Stimulated activated CD8-positive, alpha-beta memory T cell treated with anti-CD3 and anti-CD28 coated beads, Interleukin-2, amount 100 ng/mL, for 1 hour (primary cell): Measurements from ENCODE around the gene UGT2B28.
"Not testable (repeated sequence)": the region's sequence is repeated elsewhere in the genome, so short reads cannot be mapped to it uniquely, and the experiment has no call there.

Experiments
- DNase-seq, 2 donors: peaks; one replicate each; pipeline ENCODE4 v3.0.0-alpha.2; 2020; ENCODE audit warnings: low read depth in 2 of 2

The UGT2B28 gene

GRCh38 chr4:69280081-69280480 lies at the start of gene UGT2B28:
Gene UGT2B28, plus strand, starts transcription at chr4:69280475. Its CDS starts 26 bp downstream, at chr4:69280501.
- DNase-seq, result not testable (repeated sequence)

DNA sequence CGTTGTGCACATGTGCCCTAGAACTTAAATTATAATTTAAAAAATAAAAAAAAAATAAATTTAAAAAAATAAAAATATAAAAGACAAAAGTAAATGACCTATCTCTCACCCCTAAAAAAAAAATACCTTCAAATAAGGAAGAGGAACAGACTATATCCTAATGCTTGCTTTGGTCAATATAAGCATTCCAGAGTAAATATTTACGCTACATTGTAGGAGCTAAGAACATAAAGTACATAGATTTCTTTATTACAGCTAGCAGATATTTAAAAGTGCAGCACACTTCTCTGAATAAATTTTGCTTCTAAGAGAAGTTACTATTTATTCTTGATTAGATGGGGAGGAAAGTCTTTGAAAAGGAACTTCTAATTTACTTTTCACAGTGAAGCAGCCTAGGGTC lies 41.2 kb upstream of the UGT2B28 start:
- DNase-seq, result no peak

DNA sequence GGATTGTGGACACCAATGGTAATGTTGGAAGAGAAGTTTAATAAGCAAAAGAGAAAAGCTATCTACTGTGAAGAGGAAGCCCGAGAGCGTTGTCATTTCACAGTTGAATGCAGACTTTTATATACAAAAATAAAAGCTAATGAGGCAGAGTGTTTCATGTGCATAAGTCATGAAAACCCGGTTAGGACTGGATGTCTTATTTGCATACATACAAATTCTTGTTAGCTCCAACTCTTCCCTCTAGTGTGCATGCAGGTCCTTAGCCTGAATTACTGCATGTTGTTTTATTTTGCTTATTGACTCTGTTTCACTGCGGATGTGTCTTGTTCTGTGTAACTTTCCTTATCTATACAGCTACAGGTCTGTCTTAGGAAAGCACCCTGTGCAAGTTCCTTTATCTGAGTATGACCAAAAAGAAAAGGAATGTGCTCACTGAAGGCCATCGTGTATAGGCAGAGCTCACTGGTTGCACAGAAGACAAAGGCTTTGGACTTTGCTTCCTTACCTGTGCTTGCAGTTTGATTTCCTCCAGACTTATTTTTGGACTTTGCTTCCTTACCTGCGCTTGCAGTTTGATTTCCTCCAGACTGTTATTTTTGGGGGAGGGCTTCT lies 40.6 kb upstream of the UGT2B28 start:
- DNase-seq, result no peak

- DNase-seq, result not testable (repeated sequence)
Measured at GRCh38 chr4:69240787-69241186, 39.5 kb upstream of the UGT2B28 start.

DNA sequence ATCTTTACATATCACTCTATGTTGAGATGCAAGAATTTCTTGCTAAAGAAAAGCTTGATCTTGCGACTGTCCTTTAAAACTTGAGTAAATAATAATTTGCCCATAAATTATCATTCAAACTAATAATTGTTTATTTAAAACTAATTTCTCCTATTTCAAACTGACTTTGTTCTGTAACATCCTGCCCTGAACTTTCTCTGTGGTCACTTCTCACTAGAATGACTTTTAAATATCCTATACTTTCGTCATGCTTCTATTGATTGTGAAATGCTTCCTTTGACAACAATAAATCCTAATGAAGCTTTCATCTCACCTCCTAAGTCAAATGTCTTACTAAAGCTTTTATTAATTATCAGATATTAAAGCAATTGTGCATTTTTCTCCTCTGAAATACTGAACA lies 38.5 kb upstream of the UGT2B28 start:
- DNase-seq, result not testable (repeated sequence)

DNA sequence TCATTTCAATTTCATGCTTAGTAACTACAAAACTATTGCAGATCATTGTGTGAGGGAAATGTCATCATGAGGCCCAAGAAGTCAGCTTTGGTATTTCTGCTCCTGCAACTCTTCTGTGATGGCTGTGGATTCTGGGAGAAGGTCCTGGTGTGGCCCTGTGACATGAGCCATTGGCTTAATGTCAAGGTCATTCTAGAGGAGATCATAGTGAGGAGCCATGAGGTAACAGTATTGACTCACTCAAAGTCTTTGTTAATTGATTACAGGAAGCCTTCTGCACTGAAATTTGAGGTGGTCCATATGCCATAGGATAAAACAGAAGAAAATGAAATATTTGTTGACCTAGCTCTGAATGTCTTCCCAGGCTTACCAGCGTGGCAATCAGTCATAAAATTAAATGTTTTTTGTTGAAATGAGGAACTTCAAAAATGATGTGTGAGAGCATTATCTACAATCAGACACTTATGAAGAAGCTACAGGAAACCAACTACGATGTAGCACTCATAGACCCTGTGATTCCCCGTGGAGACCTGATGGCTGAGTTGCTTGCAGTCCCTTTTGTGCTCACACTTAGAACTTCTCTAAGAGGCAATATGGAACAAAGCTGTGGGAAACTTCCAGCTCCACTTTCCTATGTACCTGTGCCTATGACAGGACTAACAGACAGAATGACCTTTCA lies 37.6 kb upstream of the UGT2B28 start:
- DNase-seq, result not testable (repeated sequence)

DNA sequence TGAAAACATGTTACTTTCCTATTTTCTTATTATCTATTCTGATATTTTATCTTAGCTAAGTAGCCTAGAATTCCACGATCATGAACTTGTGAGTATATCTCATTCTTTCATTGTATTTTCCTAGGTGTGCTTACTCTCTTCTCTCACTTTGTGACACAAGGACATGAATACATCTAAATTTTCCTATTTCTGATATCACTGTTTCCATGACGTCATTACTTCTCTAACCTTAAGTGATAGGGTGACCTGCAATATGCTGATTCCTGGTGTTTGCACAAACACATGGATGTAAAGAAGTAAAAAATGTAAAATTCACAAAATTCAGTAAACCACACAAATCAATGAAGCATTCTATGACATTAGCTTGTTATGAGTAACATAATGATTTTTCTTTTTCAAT lies 29.4 kb upstream of the UGT2B28 start:
- not testable (repeated sequence) for DNase-seq

DNA sequence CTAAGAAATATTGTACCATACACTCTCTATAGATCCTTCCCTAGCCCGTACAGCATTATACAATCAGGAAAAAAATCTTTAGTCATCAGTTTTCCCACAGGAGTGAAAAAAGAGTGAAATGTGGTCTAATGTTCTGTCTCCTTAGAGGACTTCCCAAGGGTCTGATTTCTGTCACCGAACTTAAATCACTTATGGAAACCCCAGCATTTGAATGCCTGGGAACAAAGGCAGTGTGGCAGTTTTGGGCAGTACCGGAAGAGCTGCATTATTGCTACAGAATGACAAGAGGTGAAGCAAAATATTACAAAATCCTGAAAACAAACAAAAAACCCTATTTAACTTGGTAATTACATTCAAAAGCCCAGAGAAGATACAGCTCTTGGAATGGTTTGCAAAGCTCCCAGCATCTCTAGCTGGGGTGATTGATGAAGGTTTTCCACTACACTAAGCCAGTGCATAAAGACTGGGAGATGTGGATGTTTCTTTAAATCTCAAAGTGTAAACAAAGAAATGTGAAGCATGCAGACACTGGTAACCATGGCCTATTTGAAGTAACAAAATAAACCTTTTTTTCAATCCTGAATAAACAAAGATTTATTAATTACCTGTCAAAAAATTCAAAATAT lies 27.0 kb upstream of the UGT2B28 start:
- DNase-seq, result not testable (repeated sequence)

DNA sequence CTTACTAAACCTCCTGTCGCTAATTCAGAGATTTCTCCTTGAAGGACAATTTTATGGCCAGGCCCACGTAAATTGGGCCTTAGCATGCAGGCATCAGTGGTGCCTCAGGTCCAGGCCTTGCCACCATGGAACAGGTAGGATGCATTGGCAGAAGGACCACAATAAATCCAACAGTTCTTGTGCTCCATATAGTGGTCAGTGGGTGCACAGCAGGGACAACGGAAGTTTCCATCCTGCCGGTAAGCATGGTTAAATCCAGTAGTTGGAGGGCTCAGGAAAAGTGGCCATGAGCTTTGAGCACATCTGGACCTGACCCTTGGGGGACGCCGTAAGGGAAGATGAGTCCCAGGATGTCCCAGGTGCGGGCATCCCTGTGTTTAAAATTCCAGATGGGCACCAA lies 11.7 kb upstream of the UGT2B28 start:
- DNase-seq, result not testable (repeated sequence)

- DNase-seq, result not testable (repeated sequence)
Measured at GRCh38 chr4:69296356-69296755, 16.1 kb downstream of the UGT2B28 start.

DNA sequence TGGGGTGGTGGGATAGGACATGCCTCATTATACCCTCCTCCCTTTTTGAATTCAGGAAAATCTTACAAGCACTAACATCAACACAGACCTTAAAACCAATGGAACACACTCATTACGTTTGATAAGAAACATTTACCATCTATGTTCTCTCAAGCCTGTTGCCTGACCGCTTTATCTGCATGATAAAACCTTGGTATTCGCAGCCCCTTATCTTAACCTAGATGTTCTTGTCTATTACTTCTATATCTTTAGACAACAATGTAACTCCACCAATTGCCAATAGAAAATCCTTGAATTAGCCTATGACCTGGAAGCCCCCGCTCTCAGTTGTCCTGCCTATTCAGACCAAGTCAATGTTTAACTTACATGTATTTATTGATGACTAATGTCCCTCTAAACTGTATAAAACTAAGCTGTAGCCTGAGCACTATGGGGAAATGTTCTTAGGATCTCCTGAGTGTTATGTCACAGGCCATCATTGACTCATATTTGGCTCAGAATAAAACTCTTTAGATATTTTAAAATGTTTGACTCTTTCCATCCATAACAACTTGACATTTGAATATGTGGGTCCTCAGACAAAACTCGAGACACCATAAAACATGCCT lies 28.3 kb downstream of the UGT2B28 start:
- not testable (repeated sequence) for DNase-seq

DNA sequence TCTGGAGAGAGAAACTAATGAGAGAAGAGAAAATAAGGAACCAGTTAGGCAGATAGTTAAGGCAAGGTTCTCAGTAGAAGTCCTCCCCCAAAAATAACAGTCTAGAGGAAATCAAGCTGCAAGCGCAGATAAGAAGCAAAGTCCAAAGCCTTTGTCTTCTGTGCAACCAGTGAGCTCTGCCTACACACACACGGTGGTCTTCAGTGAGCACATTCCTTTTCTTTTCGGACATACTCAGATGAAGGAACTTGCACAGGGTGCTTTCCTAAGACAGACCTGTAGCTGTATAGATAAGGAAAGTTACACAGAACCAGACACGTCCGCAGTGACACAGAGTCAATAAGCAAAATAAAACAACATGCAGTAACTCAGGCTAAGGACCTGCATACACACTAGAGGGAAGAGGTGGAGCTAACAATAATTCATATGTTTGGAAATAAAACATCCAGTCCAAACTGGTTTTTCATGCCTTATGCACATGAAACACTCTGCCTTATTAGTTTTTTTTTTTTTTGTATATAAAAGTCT lies 29.3 kb downstream of the UGT2B28 start:
- not testable (repeated sequence) for DNase-seq

GRCh38 chr4:69310262-69310661 lies 30.0 kb downstream of the UGT2B28 start:
- DNase-seq, result not testable (repeated sequence)

- not testable (repeated sequence) for DNase-seq
Measured at GRCh38 chr4:69317669-69318298, 37.5 kb downstream of the UGT2B28 start.

DNA sequence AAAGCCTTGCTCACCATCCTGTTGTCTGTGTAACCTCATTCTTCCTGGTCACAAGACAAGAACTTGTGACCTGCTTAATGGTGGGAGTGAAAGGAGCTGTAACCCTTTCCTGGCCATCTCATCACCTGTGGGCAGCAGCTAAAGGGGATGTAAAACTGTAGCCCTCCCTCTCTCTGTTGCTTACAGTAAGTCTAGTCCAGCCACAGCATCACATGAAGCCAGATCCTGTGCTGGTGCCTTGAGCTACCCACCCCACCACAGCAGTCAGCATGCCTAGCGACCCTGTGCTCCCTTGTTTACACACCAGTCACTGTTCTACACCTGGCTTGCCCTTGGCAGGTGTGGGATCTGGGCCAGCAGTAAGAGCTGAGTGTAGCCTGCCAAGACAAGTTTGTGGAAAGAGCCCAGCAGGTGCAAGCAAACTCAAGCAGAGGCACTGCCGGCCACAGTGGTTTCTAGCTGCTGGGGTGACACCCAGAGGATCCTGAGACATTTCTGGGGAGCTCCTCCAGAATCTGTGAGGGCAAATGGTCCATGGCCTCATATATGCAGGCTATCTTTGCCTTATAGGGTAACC lies 41.0 kb downstream of the UGT2B28 start:
- no peak for DNase-seq

- DNase-seq, result no peak
Measured at GRCh38 chr4:69322055-69322454, 41.8 kb downstream of the UGT2B28 start.

DNA sequence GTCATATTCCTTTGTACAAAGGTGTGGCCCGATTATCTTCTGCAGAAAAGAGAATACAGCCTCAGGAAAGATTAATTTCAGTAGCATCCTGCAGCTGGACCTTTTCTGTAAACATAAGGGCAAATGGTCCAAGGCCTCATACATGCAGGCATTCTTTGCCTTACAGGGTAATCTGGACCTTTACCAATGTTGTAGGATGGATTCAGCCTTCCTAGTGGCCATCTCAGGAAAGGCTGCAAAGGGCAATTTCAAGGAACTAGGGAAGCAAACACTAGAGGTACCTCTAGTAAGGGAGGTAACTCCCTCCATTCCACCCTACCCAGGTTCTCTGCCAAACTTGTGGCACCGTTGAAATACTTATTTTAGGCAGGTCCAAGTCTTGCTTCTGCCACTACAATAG lies 43.0 kb downstream of the UGT2B28 start:
- no peak for DNase-seq

- DNase-seq, result no peak
Measured at GRCh38 chr4:69330345-69331047, 50.2 kb downstream of the UGT2B28 start.

DNA sequence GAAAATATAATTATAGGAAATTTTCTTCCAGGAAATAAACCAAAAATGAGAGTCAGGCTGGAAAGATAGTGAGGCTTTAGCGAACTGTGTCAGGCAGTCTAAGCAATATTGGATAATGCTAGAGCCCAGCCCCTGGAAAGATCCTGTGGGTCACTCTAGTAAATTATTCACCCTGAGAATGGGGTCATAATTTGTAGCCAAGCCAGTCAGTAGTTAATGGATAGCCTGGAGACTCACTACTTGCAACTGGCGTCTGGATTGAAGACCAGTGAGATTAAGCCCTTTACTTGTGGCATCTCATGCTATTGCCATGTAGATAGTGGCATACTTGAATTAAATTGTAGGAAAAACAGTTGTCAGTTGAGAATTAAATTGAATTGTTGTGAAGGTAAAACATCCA lies 51.0 kb downstream of the UGT2B28 start:
- DNase-seq, result not testable (repeated sequence)

GRCh38 chr4:69335485-69335884 lies 55.2 kb downstream of the UGT2B28 start:
- not testable (repeated sequence) for DNase-seq

- not testable (repeated sequence) for DNase-seq
Measured at GRCh38 chr4:69343114-69343513, 62.8 kb downstream of the UGT2B28 start.
